ENCODE measurements around the gene PTGDR2.

DNA sequence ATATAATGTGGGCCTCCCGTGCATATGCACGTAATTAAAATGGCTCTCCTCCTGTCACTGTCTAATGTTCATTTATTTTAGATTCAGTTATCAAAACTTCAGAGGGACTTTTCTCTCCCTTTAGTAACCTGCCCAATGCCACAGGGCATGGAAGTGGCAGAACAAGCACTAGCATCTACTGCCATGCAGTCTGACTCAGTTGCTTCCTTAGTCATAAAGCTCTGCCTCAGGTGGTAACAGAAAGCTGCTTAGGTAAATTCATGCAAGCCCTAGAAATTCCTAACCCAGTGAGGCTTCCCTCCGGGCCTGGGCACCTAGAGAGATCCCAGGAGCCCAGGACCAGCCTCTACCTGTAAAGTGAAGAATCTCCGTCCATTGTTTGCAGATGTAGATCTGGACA lies 41.7 kb upstream of the PTGDR2 start:
- TF ChIP-seq, protein P1, sequence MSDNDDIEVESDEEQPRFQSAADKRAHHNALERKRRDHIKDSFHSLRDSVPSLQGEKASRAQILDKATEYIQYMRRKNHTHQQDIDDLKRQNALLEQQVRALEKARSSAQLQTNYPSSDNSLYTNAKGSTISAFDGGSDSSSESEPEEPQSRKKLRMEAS (IDR thresholded peaks at IDR 0.05), result no peak
- TF ChIP-seq TAF1 (conservative IDR thresholded peaks at IDR 0.05), result no peak
- TF ChIP-seq GABPA (IDR thresholded peaks at IDR 0.05 in 1 of 2, conservative IDR thresholded peaks at IDR 0.05 in 1 of 2), result no peak
- TF ChIP-seq, protein P2, sequence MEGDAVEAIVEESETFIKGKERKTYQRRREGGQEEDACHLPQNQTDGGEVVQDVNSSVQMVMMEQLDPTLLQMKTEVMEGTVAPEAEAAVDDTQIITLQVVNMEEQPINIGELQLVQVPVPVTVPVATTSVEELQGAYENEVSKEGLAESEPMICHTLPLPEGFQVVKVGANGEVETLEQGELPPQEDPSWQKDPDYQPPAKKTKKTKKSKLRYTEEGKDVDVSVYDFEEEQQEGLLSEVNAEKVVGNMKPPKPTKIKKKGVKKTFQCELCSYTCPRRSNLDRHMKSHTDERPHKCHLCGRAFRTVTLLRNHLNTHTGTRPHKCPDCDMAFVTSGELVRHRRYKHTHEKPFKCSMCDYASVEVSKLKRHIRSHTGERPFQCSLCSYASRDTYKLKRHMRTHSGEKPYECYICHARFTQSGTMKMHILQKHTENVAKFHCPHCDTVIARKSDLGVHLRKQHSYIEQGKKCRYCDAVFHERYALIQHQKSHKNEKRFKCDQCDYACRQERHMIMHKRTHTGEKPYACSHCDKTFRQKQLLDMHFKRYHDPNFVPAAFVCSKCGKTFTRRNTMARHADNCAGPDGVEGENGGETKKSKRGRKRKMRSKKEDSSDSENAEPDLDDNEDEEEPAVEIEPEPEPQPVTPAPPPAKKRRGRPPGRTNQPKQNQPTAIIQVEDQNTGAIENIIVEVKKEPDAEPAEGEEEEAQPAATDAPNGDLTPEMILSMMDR (IDR thresholded peaks at IDR 0.05; ENCODE audit: low read depth, low read length, missing input control), result no peak
- TF ChIP-seq REST (IDR thresholded peaks at IDR 0.05), result no peak
- TF ChIP-seq RAD21 (IDR thresholded peaks at IDR 0.05), result no peak
- TF ChIP-seq ZBTB33 (IDR thresholded peaks at IDR 0.05), result no peak

Measured in liver (tissue), 3 donors.